ENCODE data around the gene TMPRSS6.

DNA sequence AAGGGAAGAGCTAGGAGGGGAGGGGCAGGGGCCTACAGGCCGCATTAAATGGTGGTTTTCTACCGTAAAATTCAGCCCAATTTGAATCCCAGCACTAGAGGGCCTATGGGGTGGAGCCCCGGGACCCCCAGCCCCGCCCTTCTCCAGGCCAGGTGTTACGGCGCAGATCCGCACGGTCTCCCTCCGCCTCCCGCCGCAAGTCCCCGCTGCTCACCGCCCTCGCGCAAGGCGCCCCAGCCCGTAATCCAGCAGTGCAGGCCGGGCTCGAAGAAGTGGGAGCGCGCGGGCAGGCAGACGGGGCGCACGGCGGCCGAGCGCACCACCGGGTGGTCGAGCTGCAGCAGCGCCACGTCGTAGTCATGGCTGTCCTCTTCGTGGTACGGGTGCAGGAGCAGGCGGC is 40.7 kb downstream of the TMPRSS6 start:
- TF ChIP-seq REST (IDR thresholded peaks at IDR 0.05; ENCODE audit: insufficient read depth in 1 of 2, low read depth in 2 of 2, low read length in 2 of 2) (no peak), TAF1 (IDR thresholded peaks at IDR 0.05; ENCODE audit: borderline replicate concordance, insufficient read depth, low read length) (no peak), POLR2AphosphoS5 (IDR thresholded peaks at IDR 0.05; ENCODE audit: low read depth, low read length) (no peak)
